Stomach (tissue), 9 donors: ENCODE results near the gene FANCD2. TPM values are rescaled to one million over a fixed set of nuclear protein-coding genes. Genes with fewer than 3 reads are reported as not detected.
"Not testable (repeated sequence)": the region's sequence is repeated elsewhere in the genome, so short reads cannot be mapped to it uniquely, and the experiment has no call there.

ENCODE experiments used
- DNase-seq, 2 donors: peaks; one replicate each; pipeline versions ENCODE4 v3.0.0 to v3.0.0-alpha.2; 2013 to 2019
- H3K27ac ChIP-seq, 5 donors: fragments of 200-600 bp in 4 of 5; sonication (generic) in 4 of 5; one replicate each; pipeline ENCODE4 v1.5.1; 2013 to 2019; ENCODE audit warnings: mild to moderate bottlenecking in 1 of 5, moderate library complexity in 1 of 5
- H3K27me3 ChIP-seq, 3 donors: fragments of 200-600 bp; sonication (generic); one replicate each; pipeline ENCODE4 v1.5.1; 2017 to 2019; ENCODE audit warnings: mixed run types in 1 of 3
- H3K36me3 ChIP-seq, 4 donors: fragments of 200-600 bp; sonication (generic); 1 replicate in 3 of 4; 2 replicates in 1 of 4; pipeline ENCODE4 v1.5.1; 2016 to 2019
- H3K4me1 ChIP-seq, 4 donors: fragments of 200-600 bp; sonication (generic); one replicate each; pipeline ENCODE4 v1.5.1; 2016 to 2019
- H3K4me3 ChIP-seq, 4 donors: fragments of 200-600 bp; sonication (generic) in 3 of 4; one replicate each; pipeline ENCODE4 v1.5.1; 2016 to 2019; ENCODE audit warnings: mild to moderate bottlenecking in 1 of 4
- H3K9me3 ChIP-seq, 4 donors: fragments of 200-600 bp; sonication (generic); one replicate each; pipeline ENCODE4 v1.5.1; 2016 to 2019
- EP300 ChIP-seq: sonication (generic); formaldehyde crosslinking; IDR thresholded peaks from one replicate; pipeline ENCODE4 v1.6.1; 2017; ENCODE audit warnings: antibody characterized with exemption
- POLR2A ChIP-seq, 4 donors: fragments of 450-650 bp; IDR thresholded peaks; one replicate each; pipeline ENCODE4 v1.6.1; 2016; ENCODE audit warnings: antibody characterized with exemption in 4 of 4, control low read depth in 2 of 4, mild to moderate bottlenecking in 1 of 4, moderate library complexity in 1 of 4
- POLR2AphosphoS5 ChIP-seq, 3 donors: sonication (generic); formaldehyde crosslinking; IDR thresholded peaks; one replicate each; pipeline ENCODE4 v1.6.1; 2016; ENCODE audit warnings: antibody characterized with exemption in 3 of 3
- WGBS, 5 donors: extraction: QIAGEN DNeasy Blood & Tissue Kit in 3 of 5; methylation state at CpG; one replicate each; pipeline versions ENCODE4 v1.1.5 to v1.1.7; 2013 to 2018; 5-methylcytosine and 5-hydroxymethylcytosine counted together
- intact Hi-C: fragments of 100-400 bp; cut with DNase I; formaldehyde crosslinking; loops from one replicate; pipeline ENCODE4 v1.15.1; 2023; ENCODE audit warnings: low total_unique reads
- polyA plus RNA-seq, 3 donors: library from polyadenylated mRNA; stranded (reverse); fragments of 200-250 nt; gene quantifications; one replicate each; pipeline ENCODE4 v1.2.3, GENCODE V29; 2013
- total RNA-seq, 5 donors: library from RNA; depleted of rRNA; stranded (reverse); fragments of >200 nt; gene quantifications; one replicate each; pipeline versions ENCODE4 v1.1.0 to v1.2.3, GENCODE V29; 2014 to 2016
- TF ChIP-seq, protein P1 (sequence below), 7 experiments: fragments of 450-650 bp in 4 of 7; fragments of 200-600 bp in 3 of 7; sonication (generic) in 3 of 7; IDR thresholded peaks; one replicate each; pipeline ENCODE4 v1.5.1; 2016 to 2019; ENCODE audit warnings: antibody characterized with exemption in 7 of 7, control low read depth in 2 of 7, mild to moderate bottlenecking in 1 of 7
- donor health status: healthy with polysubstance abuse.
- donor health status: Bipolar disorder and iron deficiency.
- donor health status: healthy.

Gene FANCD2
- total and polyA plus RNA-seq, 8 donors = 0.61 to 21.1 (median 5.7) TPM

DNA sequence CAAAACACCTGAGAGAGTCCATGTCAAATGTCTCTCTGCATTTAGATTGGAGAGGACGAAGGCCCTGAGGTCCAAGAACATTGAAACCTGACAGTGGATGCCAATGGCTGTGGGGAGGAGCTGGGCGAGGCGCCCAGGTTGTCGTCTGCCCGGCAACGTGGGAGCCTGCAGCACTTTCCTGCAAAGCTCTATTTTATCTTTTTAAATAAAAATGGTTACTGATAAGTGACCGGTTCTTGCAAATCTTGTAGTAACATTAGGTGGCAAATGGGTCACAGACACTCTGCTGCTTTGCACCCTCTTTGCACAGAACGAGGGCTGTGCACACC lies 19.5 kb upstream of the FANCD2 start:
- no peak for DNase-seq
- TF ChIP-seq, protein P1, sequence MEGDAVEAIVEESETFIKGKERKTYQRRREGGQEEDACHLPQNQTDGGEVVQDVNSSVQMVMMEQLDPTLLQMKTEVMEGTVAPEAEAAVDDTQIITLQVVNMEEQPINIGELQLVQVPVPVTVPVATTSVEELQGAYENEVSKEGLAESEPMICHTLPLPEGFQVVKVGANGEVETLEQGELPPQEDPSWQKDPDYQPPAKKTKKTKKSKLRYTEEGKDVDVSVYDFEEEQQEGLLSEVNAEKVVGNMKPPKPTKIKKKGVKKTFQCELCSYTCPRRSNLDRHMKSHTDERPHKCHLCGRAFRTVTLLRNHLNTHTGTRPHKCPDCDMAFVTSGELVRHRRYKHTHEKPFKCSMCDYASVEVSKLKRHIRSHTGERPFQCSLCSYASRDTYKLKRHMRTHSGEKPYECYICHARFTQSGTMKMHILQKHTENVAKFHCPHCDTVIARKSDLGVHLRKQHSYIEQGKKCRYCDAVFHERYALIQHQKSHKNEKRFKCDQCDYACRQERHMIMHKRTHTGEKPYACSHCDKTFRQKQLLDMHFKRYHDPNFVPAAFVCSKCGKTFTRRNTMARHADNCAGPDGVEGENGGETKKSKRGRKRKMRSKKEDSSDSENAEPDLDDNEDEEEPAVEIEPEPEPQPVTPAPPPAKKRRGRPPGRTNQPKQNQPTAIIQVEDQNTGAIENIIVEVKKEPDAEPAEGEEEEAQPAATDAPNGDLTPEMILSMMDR (IDR thresholded peaks at IDR 0.05) = no peak
- TF ChIP-seq POLR2AphosphoS5 (IDR thresholded peaks at IDR 0.05) (no peak), EP300 (no peak), POLR2A (IDR thresholded peaks at IDR 0.05) (no peak)
- Histone ChIP-seq H3K4me1 (peaks cover 27 to 35% (median 33%) of the 10 kb centered on the region in 4 donors), H3K9me3 (no peaks in the 10 kb centered on the region), H3K27ac (no peak overlapping the region), H3K27me3 (no peaks in the 10 kb centered on the region), H3K4me3 (no peak overlapping the region), H3K36me3 (no peaks in the 10 kb centered on the region)
- intact Hi-C loops = no loop called here
- WGBS, 5 donors = 33 to 63% (median 49%) methylated on average over 8 of the region's 8 CpGs

DNA sequence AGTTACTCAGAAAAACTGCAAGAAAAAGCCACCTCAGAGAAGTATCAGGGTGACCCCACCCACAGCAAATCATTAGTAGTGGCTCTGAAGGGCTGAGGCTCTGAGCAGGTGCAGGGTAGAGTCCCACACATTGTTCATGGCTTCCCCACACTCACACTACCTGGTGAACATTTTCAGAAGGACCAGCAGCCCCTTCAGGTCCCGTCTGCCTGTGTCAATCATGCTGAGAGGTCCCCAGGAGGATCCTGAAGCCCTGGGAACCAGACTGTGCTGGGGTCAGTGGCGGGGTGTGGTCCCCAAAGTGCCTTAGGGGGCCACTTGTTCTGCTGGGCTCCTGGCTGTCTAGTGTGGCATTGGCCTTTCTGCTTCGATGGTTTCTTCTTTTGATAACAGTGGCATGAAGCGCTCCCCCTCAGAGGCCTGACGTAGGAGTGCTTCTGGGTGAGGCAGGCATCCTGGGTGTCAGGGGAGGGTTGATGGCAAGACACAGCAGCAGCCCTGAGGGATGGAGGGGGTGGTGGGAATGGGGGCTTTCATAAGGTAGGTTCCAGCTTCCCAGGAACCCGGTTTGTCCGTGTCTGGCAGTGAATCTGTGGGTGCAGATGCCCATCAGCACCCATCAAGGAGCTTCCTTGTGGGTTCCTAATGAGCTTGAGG lies 19.0 kb upstream of the FANCD2 start:
- intact Hi-C loops = no loop called here
- H3K9me3 ChIP-seq = no peaks in the 10 kb centered on the region
- WGBS, 5 donors = 59 to 75% (median 74%) methylated on average over 5 to 7 of the region's 7 CpGs
- no peak overlapping the region for H3K27ac ChIP-seq
- no peaks in the 10 kb centered on the region for H3K27me3 ChIP-seq
- peaks cover 27 to 36% (median 35%) of the 10 kb centered on the region in 4 donors for H3K4me1 ChIP-seq
- H3K4me3 ChIP-seq = no peak overlapping the region
- no peaks in the 10 kb centered on the region for H3K36me3 ChIP-seq
- DNase-seq = no peak
- TF ChIP-seq, protein P1 (IDR thresholded peaks at IDR 0.05) = no peak
- no peak for TF ChIP-seq POLR2A (IDR thresholded peaks at IDR 0.05)
- TF ChIP-seq EP300 = no peak
- TF ChIP-seq POLR2AphosphoS5 (IDR thresholded peaks at IDR 0.05) = no peak

DNA sequence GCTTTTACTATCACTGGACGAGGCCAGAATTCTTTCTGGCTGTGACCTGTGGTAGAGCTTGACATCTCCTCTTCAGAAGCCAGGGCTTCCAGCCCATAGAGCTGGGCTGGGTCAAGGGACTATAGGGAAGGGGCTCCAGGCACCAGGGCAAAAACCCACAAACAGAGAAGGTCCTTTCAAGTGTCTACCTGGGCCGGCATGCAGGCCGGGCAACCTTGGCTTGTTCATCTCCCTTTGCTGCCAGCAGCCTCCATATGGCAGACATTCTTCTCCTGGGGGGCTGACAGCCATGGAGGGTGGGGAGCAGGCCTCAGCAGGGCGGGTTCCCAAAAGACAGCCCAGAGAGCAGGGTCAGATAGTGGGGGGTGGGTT lies 18.0 kb upstream of the FANCD2 start:
- H3K27me3 ChIP-seq, H3K9me3 ChIP-seq, intact Hi-C loops, H3K36me3 ChIP-seq, DNase-seq: not testable (repeated sequence)
- Histone ChIP-seq H3K4me3 (peak overlapping the region in 3 of 4 donors; percentile 35 to 58 (median 52)), H3K27ac (peak overlapping the region in 2 of 5 donors; percentile 76), H3K4me1 (peaks cover 27 to 36% (median 35%) of the 10 kb centered on the region in 4 donors)
- WGBS, 5 donors = 59 to 95% (median 84%) methylated on average over 2 to 4 of the region's 4 CpGs

DNA sequence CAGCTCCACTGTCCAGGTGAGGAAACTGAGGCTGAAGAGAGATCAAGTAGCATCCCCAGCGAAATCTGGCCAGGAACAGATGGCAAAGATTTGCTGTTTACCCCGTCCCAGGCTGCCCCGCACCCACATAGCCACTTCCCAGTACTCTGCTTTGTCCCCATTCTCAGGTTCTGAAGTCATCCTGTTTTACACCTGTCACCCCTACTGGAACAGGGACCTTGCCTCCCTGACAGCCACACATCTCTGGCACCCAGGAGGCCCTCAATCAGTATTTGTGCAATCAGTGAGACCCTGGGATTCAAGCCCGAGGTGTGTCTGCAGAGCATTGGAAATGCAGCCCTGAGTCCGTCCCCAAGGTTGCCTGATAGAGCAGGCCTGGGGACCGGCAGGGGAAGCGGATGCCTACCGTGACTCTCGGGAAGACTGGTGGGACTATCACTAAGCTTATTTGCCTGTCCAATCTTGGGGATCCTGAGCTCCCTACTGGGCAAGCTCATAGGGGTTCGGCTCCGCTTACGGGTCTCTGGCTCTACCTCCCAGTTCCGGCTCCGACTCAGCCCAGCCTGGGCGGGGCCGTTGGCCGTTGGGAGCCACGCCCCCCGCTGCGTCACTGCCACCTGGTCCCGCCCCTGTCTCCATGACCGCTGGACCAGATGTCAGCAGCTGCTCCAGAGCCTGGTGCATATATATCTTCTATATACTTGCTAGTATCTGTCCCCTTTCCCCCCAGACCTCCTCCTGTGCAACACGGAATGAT lies 17.5 kb upstream of the FANCD2 start:
- DNase-seq = peak; percentile 96

More for the DNA sequence above, 17.5 kb upstream of the FANCD2 start:
- Histone ChIP-seq H3K27me3 (no peaks in the 10 kb centered on the region), H3K36me3 (no peaks in the 10 kb centered on the region), H3K4me3 (peak overlapping the region; percentile 35 to 58 (median 50)), H3K9me3 (no peaks in the 10 kb centered on the region), H3K27ac (peak overlapping the region; percentile 44 to 83 (median 76)), H3K4me1 (peaks cover 27 to 36% (median 35%) of the 10 kb centered on the region in 4 donors)
- intact Hi-C loops = no loop called here
- WGBS, 5 donors = 3 to 7% (median 5%) methylated on average over 15 to 23 of the region's 23 CpGs
- peak; percentile 5 to 71 (median 61) for TF ChIP-seq POLR2AphosphoS5 (IDR thresholded peaks at IDR 0.05)
- TF ChIP-seq EP300 = no peak
- TF ChIP-seq POLR2A (IDR thresholded peaks at IDR 0.05) = no peak
- TF ChIP-seq, protein P1 (IDR thresholded peaks at IDR 0.05) = no peak
